MM.1S (cell line): ENCODE measurements around the gene IDH3G.

Source experiments
- DNase-seq: peaks from one replicate; pipeline ENCODE4 v3.0.0-alpha.2; 2015
- H2AFZ ChIP-seq: fragments of 300-600 bp; sonication (generic); 2 replicates; pipeline ENCODE4 v1.6.0; 2016; ENCODE audit warnings: antibody characterized with exemption, low read length
- H3F3A ChIP-seq: fragments of 300-600 bp; sonication (generic); 2 replicates; pipeline ENCODE4 v1.6.1; 2016; ENCODE audit warnings: mild to moderate bottlenecking, antibody characterized with exemption, low read length, moderate library complexity, mixed read lengths; ENCODE audit not compliant: insufficient read depth
- H3K27ac ChIP-seq: fragments of 300-600 bp; sonication (generic); 2 replicates; pipeline ENCODE4 v1.5.1; 2016; ENCODE audit warnings: mild to moderate bottlenecking, low read length
- H3K27me3 ChIP-seq: fragments of 300-600 bp; sonication (generic); replicated peaks from 2 replicates; pipeline ENCODE4 v1.6.0; 2016; ENCODE audit warnings: low read length; ENCODE audit not compliant: insufficient read depth
- H3K36me3 ChIP-seq: fragments of 300-600 bp; sonication (generic); replicated peaks from 2 replicates; pipeline ENCODE4 v1.6.1; 2016; ENCODE audit warnings: mild to moderate bottlenecking, low read length, mixed read lengths; ENCODE audit not compliant: insufficient read depth
- H3K4me1 ChIP-seq: fragments of 300-600 bp; sonication (generic); 2 replicates; pipeline ENCODE4 v1.6.1; 2016; ENCODE audit warnings: low read length, mixed read lengths
- H3K4me2 ChIP-seq: fragments of 300-600 bp; sonication (generic); 2 replicates; pipeline ENCODE4 v1.6.0; 2016; ENCODE audit warnings: low read depth, low read length
- H3K4me3 ChIP-seq: fragments of 300-600 bp; sonication (generic); 2 replicates; pipeline ENCODE4 v1.5.1; 2016; ENCODE audit warnings: low read length, mixed read lengths
- H3K79me2 ChIP-seq: fragments of 300-600 bp; sonication (generic); 2 replicates; pipeline ENCODE4 v1.6.1; 2016; ENCODE audit warnings: mixed run types, low read length, mixed read lengths
- H3K9ac ChIP-seq: fragments of 300-600 bp; sonication (generic); 2 replicates; pipeline ENCODE4 v1.6.1; 2016; ENCODE audit warnings: low read length, mixed read lengths
- H3K9me2 ChIP-seq: fragments of 300-600 bp; sonication (generic); replicated peaks from 2 replicates; pipeline ENCODE4 v1.6.1; 2016; ENCODE audit warnings: mild to moderate bottlenecking, low read length, mixed read lengths; ENCODE audit not compliant: insufficient read depth
- H3K9me3 ChIP-seq: fragments of 300-600 bp; sonication (generic); replicated peaks from 2 replicates; pipeline ENCODE4 v1.6.1; 2016; ENCODE audit warnings: mild to moderate bottlenecking, low read length, mixed read lengths; ENCODE audit not compliant: insufficient read depth
- H4K20me1 ChIP-seq: fragments of 300-600 bp; sonication (generic); 2 replicates; pipeline ENCODE4 v1.6.1; 2016; ENCODE audit warnings: mild to moderate bottlenecking, low read length, moderate library complexity, mixed read lengths; ENCODE audit not compliant: insufficient read depth
- CTCF ChIP-seq: fragments of 300-600 bp; sonication (generic); IDR thresholded peaks from 2 replicates; pipeline ENCODE4 v1.5.1; 2016; ENCODE audit warnings: antibody characterized with exemption, low read length, mixed read lengths
- EZH2 ChIP-seq: fragments of 300-600 bp; sonication (generic); optimal IDR thresholded peaks from 2 replicates; pipeline ENCODE3; 2017; ENCODE audit warnings: low read depth, mild to moderate bottlenecking, antibody characterized with exemption, low read length, mixed read lengths
- EZH2phosphoT487 ChIP-seq: fragments of 300-600 bp; sonication (generic); IDR thresholded peaks from 2 replicates; pipeline ENCODE4 v1.6.1; 2018; ENCODE audit warnings: antibody characterized with exemption, low read length

The IDH3G gene

GRCh38 chrX:153800177-153800722, 6.1 kb upstream of the IDH3G start:
- Histone ChIP-seq H3K4me2 (no peak overlapping the region), H2AFZ (no peak overlapping the region), H3K4me3 (no peak overlapping the region), H3K9me3 (no peaks in the 10 kb centered on the region), H3F3A (no peaks in the 10 kb centered on the region), H3K4me1 (no peaks in the 10 kb centered on the region), H3K36me3 (no peaks in the 10 kb centered on the region), H4K20me1 (no peaks in the 10 kb centered on the region), H3K27me3 (no peaks in the 10 kb centered on the region), H3K9ac (no peak overlapping the region), H3K27ac (no peak overlapping the region), H3K79me2 (peaks cover 12% of the 10 kb centered on the region), H3K9me2 (no peaks in the 10 kb centered on the region)
- TF ChIP-seq EZH2phosphoT487, result no peak
- TF ChIP-seq CTCF, result no peak
- no peak for TF ChIP-seq EZH2
- DNase-seq, result no peak

- no peak overlapping the region for H3K9ac ChIP-seq
- H3K27ac ChIP-seq, result no peak overlapping the region
- no peaks in the 10 kb centered on the region for H3K4me1 ChIP-seq
- TF ChIP-seq EZH2phosphoT487, result no peak
- no peak for TF ChIP-seq CTCF
- TF ChIP-seq EZH2, result no peak
- no peaks in the 10 kb centered on the region for H3K36me3 ChIP-seq
- H4K20me1 ChIP-seq, result no peaks in the 10 kb centered on the region
- DNase-seq, result no peak
- H3F3A ChIP-seq, result no peaks in the 10 kb centered on the region
- H3K4me3 ChIP-seq, result no peak overlapping the region
- H3K4me2 ChIP-seq, result no peak overlapping the region
- no peaks in the 10 kb centered on the region for H3K27me3 ChIP-seq
- H3K9me3 ChIP-seq, result no peaks in the 10 kb centered on the region
- H3K79me2 ChIP-seq, result peaks cover 20% of the 10 kb centered on the region
- no peaks in the 10 kb centered on the region for H3K9me2 ChIP-seq
- H2AFZ ChIP-seq, result no peak overlapping the region
Observed at GRCh38 chrX:153799326-153799725, 5.2 kb upstream of the IDH3G start.

- TF ChIP-seq CTCF, result no peak
- TF ChIP-seq EZH2phosphoT487, result no peak
- TF ChIP-seq EZH2, result no peak
- Histone ChIP-seq H3K9ac (no peak overlapping the region), H3K9me2 (no peaks in the 10 kb centered on the region), H2AFZ (no peak overlapping the region), H3K4me2 (no peak overlapping the region), H3K9me3 (no peaks in the 10 kb centered on the region), H3K4me1 (0 out of 2 replicates have a peak, but pooled peaks cover 5% of the 10 kb centered on the region), H3K27ac (no peak overlapping the region), H4K20me1 (no peaks in the 10 kb centered on the region), H3F3A (no peaks in the 10 kb centered on the region), H3K36me3 (no peaks in the 10 kb centered on the region), H3K4me3 (no peak overlapping the region), H3K79me2 (peaks cover 34% of the 10 kb centered on the region), H3K27me3 (no peaks in the 10 kb centered on the region)
- no peak for DNase-seq
Observed at GRCh38 chrX:153797415-153798015, 3.3 kb upstream of the IDH3G start.
